Sigmoid colon (tissue), 7 donors: ENCODE results near the gene RERG. TPM values are rescaled to one million over a fixed set of nuclear protein-coding genes. Genes with fewer than 3 reads are reported as not detected.

Experiments
- DNase-seq: peaks from one replicate; pipeline ENCODE4 v3.0.0-alpha.2; 2019
- H3K27ac ChIP-seq, 4 donors: fragments of 200-600 bp; sonication (generic); one replicate each; pipeline ENCODE4 v1.5.1; 2016 to 2019; ENCODE audit warnings: mild to moderate bottlenecking in 1 of 4
- H3K27me3 ChIP-seq, 3 donors: fragments of 200-600 bp; sonication (generic); one replicate each; pipeline ENCODE4 v1.5.1; 2019; ENCODE audit warnings: mild to moderate bottlenecking in 1 of 3
- H3K36me3 ChIP-seq, 4 donors: fragments of 200-600 bp; sonication (generic); one replicate each; pipeline ENCODE4 v1.5.1; 2016 to 2019
- H3K4me1 ChIP-seq, 4 donors: fragments of 200-600 bp; sonication (generic); one replicate each; pipeline ENCODE4 v1.5.1; 2017 to 2019
- H3K4me3 ChIP-seq, 4 donors: fragments of 200-600 bp; sonication (generic); one replicate each; pipeline ENCODE4 v1.5.1; 2017 to 2019; ENCODE audit warnings: mild to moderate bottlenecking in 2 of 4, moderate library complexity in 1 of 4
- H3K9me3 ChIP-seq, 4 donors: fragments of 200-600 bp in 3 of 4; sonication (generic) in 3 of 4; one replicate each; pipeline versions ENCODE4 v1.5.1 to v1.6.1; 2013 to 2019
- CTCF ChIP-seq, 4 experiments: fragments of 450-650 bp in 3 of 4; fragments of 200-600 bp in 1 of 4; IDR thresholded peaks; one replicate each; pipeline ENCODE4 v1.5.1; 2016 to 2019; ENCODE audit warnings: antibody characterized with exemption in 4 of 4, mild to moderate bottlenecking in 3 of 4, moderate library complexity in 2 of 4
- EP300 ChIP-seq, 4 donors: sonication (generic); formaldehyde crosslinking; IDR thresholded peaks; one replicate each; pipeline ENCODE4 v1.6.1; 2017; ENCODE audit warnings: antibody characterized with exemption in 4 of 4
- POLR2A ChIP-seq, 2 donors: fragments of 450-650 bp; IDR thresholded peaks; one replicate each; pipeline ENCODE4 v1.6.1; 2016; ENCODE audit warnings: antibody characterized with exemption in 2 of 2, mild to moderate bottlenecking in 2 of 2, moderate library complexity in 2 of 2
- POLR2AphosphoS5 ChIP-seq, 4 donors: sonication (generic); formaldehyde crosslinking; IDR thresholded peaks; one replicate each; pipeline ENCODE4 v1.6.1; 2017; ENCODE audit warnings: antibody characterized with exemption in 4 of 4
- WGBS, 2 donors: extraction: QIAGEN DNeasy Blood & Tissue Kit; methylation state at CpG; one replicate each; pipeline ENCODE4 v1.1.7; 2013; 5-methylcytosine and 5-hydroxymethylcytosine counted together
- intact Hi-C: fragments of 100-400 bp; cut with DNase I; formaldehyde crosslinking; loops from one replicate; pipeline ENCODE4 v1.15.1; 2023
- polyA plus RNA-seq, 3 donors: library from polyadenylated mRNA; stranded (reverse); fragments of 200-250 nt; gene quantifications; one replicate each; pipeline ENCODE4 v1.2.3, GENCODE V29; 2013
- total RNA-seq, 4 donors: library from RNA; depleted of rRNA; stranded (reverse); fragments of >200 nt; gene quantifications; one replicate each; pipeline ENCODE4 v1.1.0, GENCODE V29; 2016
- donor health status: healthy with polysubstance abuse.
- donor health status: Bipolar disorder and iron deficiency.
- donor health status: healthy.

The RERG gene
- total and polyA plus RNA-seq, 7 donors, result 1.4 to 104 (median 69.9) TPM

GRCh38 chr12:15225136-15225862 lies 4.1 kb upstream of the RERG start:
- no peak for TF ChIP-seq EP300 (IDR thresholded peaks at IDR 0.05)
- no peak for TF ChIP-seq POLR2A (IDR thresholded peaks at IDR 0.05)
- TF ChIP-seq CTCF (IDR thresholded peaks at IDR 0.05), result no peak
- no peak for TF ChIP-seq POLR2AphosphoS5 (IDR thresholded peaks at IDR 0.05)
- no peaks in the 10 kb centered on the region for H3K27me3 ChIP-seq
- H3K36me3 ChIP-seq, result no peaks in the 10 kb centered on the region
- no peak overlapping the region for H3K27ac ChIP-seq
- DNase-seq, result no peak
- intact Hi-C loops, result no loop called here
- no peaks in the 10 kb centered on the region for H3K9me3 ChIP-seq
- H3K4me3 ChIP-seq, result no peak overlapping the region
- peaks cover 0 to 24% (median 0%) of the 10 kb centered on the region in 4 donors for H3K4me1 ChIP-seq
- WGBS, 2 donors, result 78 to 80% methylated on average over 2 of the region's 2 CpGs

- DNase-seq, result no peak
- Histone ChIP-seq H3K9me3 (no peaks in the 10 kb centered on the region), H3K4me3 (no peak overlapping the region), H3K27me3 (no peaks in the 10 kb centered on the region), H3K36me3 (no peaks in the 10 kb centered on the region), H3K27ac (peak overlapping the region in 3 of 4 donors; percentile 78 to 88 (median 87)), H3K4me1 (peaks cover 0 to 41% (median 5%) of the 10 kb centered on the region in 4 donors)
- WGBS, 2 donors, result 51 to 70% methylated on average over 3 of the region's 3 CpGs
- no peak for TF ChIP-seq CTCF (IDR thresholded peaks at IDR 0.05)
- intact Hi-C loops, result loop anchor here (5.0 kb wide), 1 partner anchor 335 kb away; the partner anchor contains the start of gene MGP
Measured at GRCh38 chr12:15222219-15222618, 1.0 kb upstream of the RERG start.

- H3K9me3 ChIP-seq, result no peaks in the 10 kb centered on the region
- TF ChIP-seq CTCF (IDR thresholded peaks at IDR 0.05) (no peak), POLR2A (IDR thresholded peaks at IDR 0.05) (no peak), POLR2AphosphoS5 (IDR thresholded peaks at IDR 0.05) (peak in 3 of 4 donors; percentile 3 to 15 (median 11)), EP300 (IDR thresholded peaks at IDR 0.05) (no peak)
- no peaks in the 10 kb centered on the region for H3K36me3 ChIP-seq
- intact Hi-C loops, result loop anchor here (2.0 to 5.0 kb wide), 3 partner anchors 48 to 376 kb away; partner anchors contain the start of gene MGP
- peak overlapping the region; percentile 78 to 88 (median 86) for H3K27ac ChIP-seq
- no peak for DNase-seq
- H3K27me3 ChIP-seq, result no peaks in the 10 kb centered on the region
- peak overlapping the region; percentile 55 to 70 (median 61) for H3K4me3 ChIP-seq
- WGBS, 2 donors, result 55 to 56% methylated on average over 4 of the region's 4 CpGs
- peaks cover 0 to 46% (median 12%) of the 10 kb centered on the region in 4 donors for H3K4me1 ChIP-seq
Measured at GRCh38 chr12:15220451-15220850, 766 bp downstream of the RERG start.

GRCh38 chr12:15218794-15219193 lies 2.4 kb downstream of the RERG start:
- intact Hi-C loops, result no loop called here
- Histone ChIP-seq H3K27me3 (no peaks in the 10 kb centered on the region), H3K9me3 (no peaks in the 10 kb centered on the region), H3K4me3 (peak overlapping the region in 2 of 4 donors; percentile 59 to 63), H3K36me3 (no peaks in the 10 kb centered on the region), H3K4me1 (peaks cover 0 to 63% (median 27%) of the 10 kb centered on the region in 4 donors), H3K27ac (peak overlapping the region in 3 of 4 donors; percentile 84 to 88 (median 87))
- 80 to 87% methylated on average over 6 of the region's 6 CpGs for WGBS, 2 donors
- DNase-seq, result no peak
- no peak for TF ChIP-seq EP300 (IDR thresholded peaks at IDR 0.05)
- no peak for TF ChIP-seq POLR2A (IDR thresholded peaks at IDR 0.05)
- TF ChIP-seq POLR2AphosphoS5 (IDR thresholded peaks at IDR 0.05), result no peak
- TF ChIP-seq CTCF (IDR thresholded peaks at IDR 0.05), result no peak
